HepG2 (cell line): Measurements from ENCODE around the gene YIF1A. TPM values are rescaled to one million over a fixed set of nuclear protein-coding genes. Genes with fewer than 3 reads are reported as not detected.
A peak's percentile ranks its signal among the peaks of the same experiment; 100 is the strongest.

Experiments
- BHLHE40 ChIP-seq: IDR thresholded peaks from 2 replicates; pipeline ENCODE4 v1.6.1; 2011; ENCODE audit warnings: low read length, improper control_type of control experiment
- CHD4 ChIP-seq: fragments of 200-600 bp; sonication (generic); IDR thresholded peaks from 2 replicates; pipeline ENCODE4 v1.7.0; 2017; ENCODE audit warnings: mild to moderate bottlenecking, low read length, borderline replicate concordance
- HMG20B ChIP-seq: conservative IDR thresholded peaks from 2 replicates; pipeline ENCODE4 v1.6.1; 2016; ENCODE audit warnings: missing genetic modification reagents, missing compliant biosample characterization
- HNF4A ChIP-seq: sonication (generic); formaldehyde crosslinking; IDR thresholded peaks from 2 replicates; pipeline ENCODE4 v1.4.0; 2020; ENCODE audit warnings: missing genetic modification reagents
- KLF15 ChIP-seq: sonication (generic); formaldehyde crosslinking; IDR thresholded peaks from 2 replicates; pipeline ENCODE4 v1.8.1; 2023; ENCODE audit warnings: borderline replicate concordance, mild to moderate bottlenecking, inconsistent platforms, missing genetic modification reagents, mixed read lengths
- NFE2L1 ChIP-seq: sonication (generic); formaldehyde crosslinking; IDR thresholded peaks from 2 replicates; pipeline ENCODE4 v1.4.0; 2020; ENCODE audit warnings: missing genetic modification reagents, mild to moderate bottlenecking, borderline replicate concordance
- NFYC ChIP-seq: IDR thresholded peaks from 2 replicates; pipeline ENCODE4 v1.6.1; 2016; ENCODE audit warnings: missing genetic modification reagents, missing compliant biosample characterization
- ZBTB42 ChIP-seq: sonication (generic); formaldehyde crosslinking; IDR thresholded peaks from 2 replicates; pipeline ENCODE4 v1.5.0; 2020; ENCODE audit warnings: mild to moderate bottlenecking, missing genetic modification reagents
- ZNF253 ChIP-seq: sonication (generic); formaldehyde crosslinking; IDR thresholded peaks from 2 replicates; pipeline ENCODE4 v1.8.0; 2022; ENCODE audit warnings: mild to moderate bottlenecking, missing genetic modification reagents, borderline replicate concordance
- ZNF264 ChIP-seq: sonication (generic); formaldehyde crosslinking; IDR thresholded peaks from 2 replicates; pipeline ENCODE4 v1.4.0; 2020; ENCODE audit warnings: missing genetic modification reagents
- ZNF549 ChIP-seq: sonication (generic); formaldehyde crosslinking; IDR thresholded peaks from 2 replicates; pipeline ENCODE4 v1.5.0; 2020; ENCODE audit warnings: missing genetic modification reagents
- ZNF614 ChIP-seq: IDR thresholded peaks from 2 replicates; pipeline ENCODE4 v1.6.1; 2018; ENCODE audit warnings: missing biosample characterization, missing genetic modification reagents, inconsistent platforms, borderline replicate concordance
- ZNF883 ChIP-seq: sonication (generic); formaldehyde crosslinking; IDR thresholded peaks from 2 replicates; pipeline ENCODE4 v1.5.1; 2020; ENCODE audit warnings: mild to moderate bottlenecking, missing genetic modification reagents; ENCODE audit errors: not compliant biosample characterization
- ZSCAN31 ChIP-seq: sonication (generic); formaldehyde crosslinking; IDR thresholded peaks from 2 replicates; pipeline ENCODE4 v1.5.0; 2020; ENCODE audit warnings: low read depth, mild to moderate bottlenecking, missing genetic modification reagents
- polyA plus RNA-seq, 8 experiments: library from polyadenylated mRNA; depleted of rRNA in 3 of 8; stranded (reverse) in 7 of 8; unstranded in 1 of 8; fragments of >200 nt; fragmentation: Illumina TruSeq in 4 of 8; extraction: Trizol in 4 of 8; gene quantifications; 2 replicates each; pipeline versions ENCODE4 v1.2.1 to v1.2.3, GENCODE V29; 2011 to 2016; ENCODE audit warnings: low read depth in 4 of 8, missing spikeins in 1 of 8, mixed read lengths in 1 of 8; ENCODE audit not compliant: insufficient read depth in 1 of 8
- total RNA-seq, 5 experiments: library from RNA; depleted of rRNA; stranded (reverse); fragments of >200 nt; fragmentation: Illumina TruSeq; extraction: Trizol; gene quantifications; 2 replicates each; pipeline ENCODE4 v1.2.3, GENCODE V29; 2016; ENCODE audit warnings: low read depth in 1 of 5
- TF ChIP-seq, protein P1 (sequence below): sonication (generic); formaldehyde crosslinking; IDR thresholded peaks from 2 replicates; pipeline ENCODE4 v1.4.0; 2020; ENCODE audit warnings: missing genetic modification reagents, mild to moderate bottlenecking, borderline replicate concordance
- TF ChIP-seq, protein P2 (sequence below): sonication (generic); IDR thresholded peaks from 2 replicates; pipeline ENCODE4 v1.6.1; 2016; ENCODE audit warnings: low read depth, borderline replicate concordance
- TF ChIP-seq, protein P3 (sequence below): sonication (generic); formaldehyde crosslinking; conservative IDR thresholded peaks from 2 replicates; pipeline ENCODE4 v1.8.0; 2022; ENCODE audit warnings: mild to moderate bottlenecking, moderate library complexity, missing genetic modification reagents
- TF ChIP-seq, protein P4 (sequence below): sonication (generic); formaldehyde crosslinking; conservative IDR thresholded peaks from 2 replicates; pipeline ENCODE4 v1.8.0; 2022; ENCODE audit warnings: missing genetic modification reagents
- TF ChIP-seq, protein P5 (sequence below): sonication (generic); formaldehyde crosslinking; IDR thresholded peaks from 2 replicates; pipeline ENCODE4 v1.4.0; 2020; ENCODE audit warnings: missing genetic modification reagents

Gene YIF1A
- total and polyA plus RNA-seq, 2 of the 13 experiments (the other 11 are each of a cell fraction or from before 2014, with no cell fraction given): 133 to 145 TPM

DNA sequence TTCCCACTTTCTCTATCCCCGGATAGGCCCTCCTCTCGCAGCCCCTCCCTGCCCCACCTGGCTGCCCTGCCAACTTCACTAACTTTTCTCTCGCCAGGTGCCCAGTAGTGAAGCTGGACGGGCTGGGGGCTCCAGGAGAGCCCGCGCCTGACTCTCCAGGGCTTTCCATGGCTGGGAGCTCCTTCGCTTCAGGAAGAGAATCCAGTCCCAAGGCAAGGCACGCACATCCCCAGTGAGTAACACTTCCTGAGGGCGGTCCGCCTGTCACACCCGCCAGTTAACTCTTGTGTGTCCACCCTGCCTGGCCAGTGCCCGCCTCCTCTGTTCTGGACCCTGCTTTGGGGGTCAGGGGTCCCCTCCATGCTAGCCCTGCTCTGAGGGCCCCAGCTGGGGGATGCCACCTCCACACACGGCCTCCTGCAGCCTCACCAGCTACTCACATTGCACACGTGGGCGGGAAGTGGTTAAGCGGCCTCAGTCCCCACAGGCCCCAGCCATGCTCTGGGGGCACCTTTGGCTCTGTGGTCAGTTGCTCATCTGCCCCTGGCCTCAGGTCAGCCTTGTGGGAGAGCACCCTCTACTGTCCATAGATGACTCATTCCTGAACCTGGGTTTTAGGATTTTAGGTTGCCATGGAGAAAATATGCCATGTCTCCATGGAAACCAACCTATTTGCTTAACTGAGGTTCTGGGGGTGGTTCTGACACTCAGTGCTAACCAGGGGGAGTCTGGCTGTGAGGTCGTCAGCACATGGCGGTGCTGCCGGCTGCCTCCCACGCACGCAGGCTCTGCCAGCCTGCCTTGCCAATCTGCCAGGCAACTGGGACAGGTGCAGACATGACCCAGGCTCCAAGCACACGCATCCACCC is 47.5 kb upstream of the YIF1A start, which contains the start of gene RIN1 (continued):
- TF ChIP-seq, protein P1, sequence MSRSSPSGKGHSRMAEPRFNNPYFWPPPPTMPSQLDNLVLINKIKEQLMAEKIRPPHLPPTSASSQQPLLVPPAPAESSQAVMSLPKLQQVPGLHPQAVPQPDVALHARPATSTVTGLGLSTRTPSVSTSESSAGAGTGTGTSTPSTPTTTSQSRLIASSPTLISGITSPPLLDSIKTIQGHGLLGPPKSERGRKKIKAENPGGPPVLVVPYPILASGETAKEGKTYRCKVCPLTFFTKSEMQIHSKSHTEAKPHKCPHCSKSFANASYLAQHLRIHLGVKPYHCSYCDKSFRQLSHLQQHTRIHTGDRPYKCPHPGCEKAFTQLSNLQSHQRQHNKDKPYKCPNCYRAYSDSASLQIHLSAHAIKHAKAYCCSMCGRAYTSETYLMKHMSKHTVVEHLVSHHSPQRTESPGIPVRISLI (CRISPR knock-in tag): no peak
- TF ChIP-seq KLF15 (CRISPR knock-in tag): no peak
- TF ChIP-seq NFYC (CRISPR knock-in tag): peak; percentile 26; the same call in 1 of the 2 replicates
- peak; percentile 61; the same call in 1 of the 2 replicates for TF ChIP-seq CHD4
- TF ChIP-seq, protein P2, sequence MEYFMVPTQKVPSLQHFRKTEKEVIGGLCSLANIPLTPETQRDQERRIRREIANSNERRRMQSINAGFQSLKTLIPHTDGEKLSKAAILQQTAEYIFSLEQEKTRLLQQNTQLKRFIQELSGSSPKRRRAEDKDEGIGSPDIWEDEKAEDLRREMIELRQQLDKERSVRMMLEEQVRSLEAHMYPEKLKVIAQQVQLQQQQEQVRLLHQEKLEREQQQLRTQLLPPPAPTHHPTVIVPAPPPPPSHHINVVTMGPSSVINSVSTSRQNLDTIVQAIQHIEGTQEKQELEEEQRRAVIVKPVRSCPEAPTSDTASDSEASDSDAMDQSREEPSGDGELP: peak; percentile 69; the same call in 1 of the 2 replicates
- TF ChIP-seq ZSCAN31 (CRISPR knock-in tag): peak; percentile 78
- TF ChIP-seq, protein P3, sequence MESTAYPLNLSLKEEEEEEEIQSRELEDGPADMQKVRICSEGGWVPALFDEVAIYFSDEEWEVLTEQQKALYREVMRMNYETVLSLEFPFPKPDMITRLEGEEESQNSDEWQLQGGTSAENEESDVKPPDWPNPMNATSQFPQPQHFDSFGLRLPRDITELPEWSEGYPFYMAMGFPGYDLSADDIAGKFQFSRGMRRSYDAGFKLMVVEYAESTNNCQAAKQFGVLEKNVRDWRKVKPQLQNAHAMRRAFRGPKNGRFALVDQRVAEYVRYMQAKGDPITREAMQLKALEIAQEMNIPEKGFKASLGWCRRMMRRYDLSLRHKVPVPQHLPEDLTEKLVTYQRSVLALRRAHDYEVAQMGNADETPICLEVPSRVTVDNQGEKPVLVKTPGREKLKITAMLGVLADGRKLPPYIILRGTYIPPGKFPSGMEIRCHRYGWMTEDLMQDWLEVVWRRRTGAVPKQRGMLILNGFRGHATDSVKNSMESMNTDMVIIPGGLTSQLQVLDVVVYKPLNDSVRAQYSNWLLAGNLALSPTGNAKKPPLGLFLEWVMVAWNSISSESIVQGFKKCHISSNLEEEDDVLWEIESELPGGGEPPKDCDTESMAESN: peak; percentile 72
- TF ChIP-seq NFE2L1 (CRISPR knock-in tag): no peak
- TF ChIP-seq ZNF883: peak; percentile 79
- TF ChIP-seq ZNF614: peak; percentile 93
- no peak for TF ChIP-seq ZNF253 (CRISPR knock-in tag)
- TF ChIP-seq, protein P4, sequence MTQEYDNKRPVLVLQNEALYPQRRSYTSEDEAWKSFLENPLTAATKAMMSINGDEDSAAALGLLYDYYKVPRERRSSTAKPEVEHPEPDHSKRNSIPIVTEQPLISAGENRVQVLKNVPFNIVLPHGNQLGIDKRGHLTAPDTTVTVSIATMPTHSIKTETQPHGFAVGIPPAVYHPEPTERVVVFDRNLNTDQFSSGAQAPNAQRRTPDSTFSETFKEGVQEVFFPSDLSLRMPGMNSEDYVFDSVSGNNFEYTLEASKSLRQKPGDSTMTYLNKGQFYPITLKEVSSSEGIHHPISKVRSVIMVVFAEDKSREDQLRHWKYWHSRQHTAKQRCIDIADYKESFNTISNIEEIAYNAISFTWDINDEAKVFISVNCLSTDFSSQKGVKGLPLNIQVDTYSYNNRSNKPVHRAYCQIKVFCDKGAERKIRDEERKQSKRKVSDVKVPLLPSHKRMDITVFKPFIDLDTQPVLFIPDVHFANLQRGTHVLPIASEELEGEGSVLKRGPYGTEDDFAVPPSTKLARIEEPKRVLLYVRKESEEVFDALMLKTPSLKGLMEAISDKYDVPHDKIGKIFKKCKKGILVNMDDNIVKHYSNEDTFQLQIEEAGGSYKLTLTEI (CRISPR knock-in tag): no peak
- TF ChIP-seq HMG20B: peak; percentile 64; the same call in 1 of the 2 replicates
- no peak for TF ChIP-seq ZNF264
- no peak for TF ChIP-seq ZNF549 (CRISPR knock-in tag)
- no peak for TF ChIP-seq ZBTB42 (CRISPR knock-in tag)
- TF ChIP-seq, protein P5, sequence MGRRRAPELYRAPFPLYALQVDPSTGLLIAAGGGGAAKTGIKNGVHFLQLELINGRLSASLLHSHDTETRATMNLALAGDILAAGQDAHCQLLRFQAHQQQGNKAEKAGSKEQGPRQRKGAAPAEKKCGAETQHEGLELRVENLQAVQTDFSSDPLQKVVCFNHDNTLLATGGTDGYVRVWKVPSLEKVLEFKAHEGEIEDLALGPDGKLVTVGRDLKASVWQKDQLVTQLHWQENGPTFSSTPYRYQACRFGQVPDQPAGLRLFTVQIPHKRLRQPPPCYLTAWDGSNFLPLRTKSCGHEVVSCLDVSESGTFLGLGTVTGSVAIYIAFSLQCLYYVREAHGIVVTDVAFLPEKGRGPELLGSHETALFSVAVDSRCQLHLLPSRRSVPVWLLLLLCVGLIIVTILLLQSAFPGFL (CRISPR knock-in tag): no peak
- TF ChIP-seq BHLHE40: peak; percentile 52
- TF ChIP-seq HNF4A: peak; percentile 68
